ENCODE results near the gene FEM1B. TPM values are rescaled to one million over a fixed set of nuclear protein-coding genes. Genes with fewer than 3 reads are reported as not detected.

FEM1B gene
- total and polyA plus RNA-seq, 2 donors (not counting 3 experiments of a cell fraction or from before 2014, with no cell fraction given): 11.1 to 33.2 TPM

DNA sequence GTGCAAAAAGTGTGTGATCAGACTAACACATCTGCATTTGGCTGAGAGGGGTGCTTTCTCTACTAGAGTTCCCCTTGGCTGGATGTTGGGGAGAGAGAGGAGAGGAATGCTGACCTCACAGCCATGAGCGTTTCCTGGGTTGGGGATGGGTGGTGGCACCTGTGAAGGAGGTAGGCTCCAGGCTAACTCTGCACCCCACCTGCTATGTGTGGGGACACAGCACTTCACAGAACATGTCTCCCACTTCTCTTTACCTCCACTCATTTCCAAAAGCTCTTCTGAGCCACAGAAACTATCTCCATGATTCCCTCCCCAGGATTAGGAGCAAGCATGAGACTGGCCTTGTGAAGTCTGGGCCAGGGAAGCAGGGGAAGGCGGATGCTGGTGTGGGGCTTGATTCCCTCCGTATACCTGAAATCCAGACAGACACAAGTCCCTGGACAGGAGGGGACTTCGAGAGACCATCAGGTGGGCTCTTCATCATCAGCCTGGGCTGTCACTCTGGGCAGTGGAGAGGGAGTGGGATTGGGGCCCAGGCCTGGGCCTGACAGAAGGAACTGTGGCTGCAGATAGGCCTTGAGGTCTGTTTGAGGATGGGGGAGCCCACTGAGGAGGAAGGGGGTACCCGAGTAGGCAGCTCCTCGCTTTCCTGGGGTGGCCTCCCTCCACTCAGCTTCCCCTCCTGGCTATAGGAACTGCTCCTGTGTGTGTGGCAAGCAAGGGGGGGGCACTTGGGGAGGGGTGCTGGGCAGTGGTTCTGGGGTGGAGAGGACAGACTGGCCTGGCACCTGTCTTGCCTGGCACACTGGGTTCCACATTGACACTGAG lies 40.7 kb downstream of the FEM1B start:
- H2AFZ ChIP-seq (ENCODE audit: low read depth, low read length): no peak overlapping the region
- no peak for TF ChIP-seq GATA2 (IDR thresholded peaks at IDR 0.05; ENCODE audit: insufficient read depth, insufficient read length, low read depth, low read length)
- TF ChIP-seq, protein P1, sequence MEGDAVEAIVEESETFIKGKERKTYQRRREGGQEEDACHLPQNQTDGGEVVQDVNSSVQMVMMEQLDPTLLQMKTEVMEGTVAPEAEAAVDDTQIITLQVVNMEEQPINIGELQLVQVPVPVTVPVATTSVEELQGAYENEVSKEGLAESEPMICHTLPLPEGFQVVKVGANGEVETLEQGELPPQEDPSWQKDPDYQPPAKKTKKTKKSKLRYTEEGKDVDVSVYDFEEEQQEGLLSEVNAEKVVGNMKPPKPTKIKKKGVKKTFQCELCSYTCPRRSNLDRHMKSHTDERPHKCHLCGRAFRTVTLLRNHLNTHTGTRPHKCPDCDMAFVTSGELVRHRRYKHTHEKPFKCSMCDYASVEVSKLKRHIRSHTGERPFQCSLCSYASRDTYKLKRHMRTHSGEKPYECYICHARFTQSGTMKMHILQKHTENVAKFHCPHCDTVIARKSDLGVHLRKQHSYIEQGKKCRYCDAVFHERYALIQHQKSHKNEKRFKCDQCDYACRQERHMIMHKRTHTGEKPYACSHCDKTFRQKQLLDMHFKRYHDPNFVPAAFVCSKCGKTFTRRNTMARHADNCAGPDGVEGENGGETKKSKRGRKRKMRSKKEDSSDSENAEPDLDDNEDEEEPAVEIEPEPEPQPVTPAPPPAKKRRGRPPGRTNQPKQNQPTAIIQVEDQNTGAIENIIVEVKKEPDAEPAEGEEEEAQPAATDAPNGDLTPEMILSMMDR (IDR thresholded peaks at IDR 0.05; ENCODE audit: extremely low read depth in 1 of 2, insufficient read depth in 1 of 2, low read depth in 1 of 2, low read length in 2 of 2): no peak
- no peak for TF ChIP-seq FOS (IDR thresholded peaks at IDR 0.05; ENCODE audit: borderline replicate concordance, insufficient read depth, low read length)
- no peak for TF ChIP-seq POLR2A (IDR thresholded peaks at IDR 0.05; ENCODE audit: low read depth, low read length)
- TF ChIP-seq, protein P2, sequence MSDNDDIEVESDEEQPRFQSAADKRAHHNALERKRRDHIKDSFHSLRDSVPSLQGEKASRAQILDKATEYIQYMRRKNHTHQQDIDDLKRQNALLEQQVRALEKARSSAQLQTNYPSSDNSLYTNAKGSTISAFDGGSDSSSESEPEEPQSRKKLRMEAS (IDR thresholded peaks at IDR 0.05; ENCODE audit: insufficient read depth, insufficient read length): no peak
- TF ChIP-seq JUN (IDR thresholded peaks at IDR 0.05; ENCODE audit: borderline replicate concordance, insufficient read depth, insufficient read length, low read depth): no peak
- no peak for TF ChIP-seq EZH2 (IDR thresholded peaks at IDR 0.05; ENCODE audit: borderline replicate concordance, low read depth, low read length, severe bottlenecking)
- TF ChIP-seq MYC (IDR thresholded peaks at IDR 0.05; ENCODE audit: low read depth, low read length): no peak
- TF ChIP-seq POLR2AphosphoS5 (IDR thresholded peaks at IDR 0.05; ENCODE audit: insufficient read depth, low read depth, low read length): no peak
- H3K4me1 ChIP-seq (ENCODE audit: control insufficient read depth, extremely low read depth, insufficient read depth, low read length): peaks cover 6% of the 10 kb centered on the region
- CTCF ChIA-PET: interaction anchor here (0.8 kb wide), 1 partner anchor 12 kb away, joined by 3 read pairs; no protein-coding TSS in a partner anchor
- H3K27ac ChIP-seq (ENCODE audit: insufficient read depth, low read depth, low read length): no peak overlapping the region
- no peak overlapping the region for H3K9ac ChIP-seq (replicated peaks; ENCODE audit: extremely low read depth, insufficient read depth, low read length)
- BruUV-seq (replicated peaks): no TSS peak
- intact Hi-C loops (cut with micrococcal nuclease) (no loop called here), dilution Hi-C loops (cut with MboI; ENCODE audit: extremely low pct_ligation_motif_present, low sequenced_read_pairs) (no loop called here)
- DNase-seq (ENCODE audit: low read depth, low spot score): no peak
- no peak for FAIRE-seq
- H3K4me3 ChIP-seq (replicated peaks in 1 of 3; ENCODE audit: insufficient read depth in 1 of 3, low read depth in 1 of 3, low read length in 3 of 3): no peak overlapping the region
- H3K9me3 ChIP-seq (replicated peaks; ENCODE audit: control insufficient read depth, insufficient read depth, low read length): no peaks in the 10 kb centered on the region
- H3K79me2 ChIP-seq (ENCODE audit: control insufficient read depth, insufficient read depth, low read length): no peaks in the 10 kb centered on the region
- no peaks in the 10 kb centered on the region for H4K20me1 ChIP-seq (replicated peaks; ENCODE audit: control insufficient read depth, extremely low read depth, insufficient read depth, low read length)
- no peak overlapping the region for H3K4me2 ChIP-seq (ENCODE audit: insufficient read depth, low read length)
- H3K9me1 ChIP-seq (replicated peaks; ENCODE audit: control insufficient read depth, extremely low read depth, insufficient read depth, low read length): no peaks in the 10 kb centered on the region
- H3K36me3 ChIP-seq (ENCODE audit: control insufficient read depth in 2 of 2, extremely low read depth in 1 of 2, insufficient read depth in 2 of 2, low read length in 2 of 2): no peaks in the 10 kb centered on the region
- POLR2A ChIA-PET: no interaction called here
- no peaks in the 10 kb centered on the region for H3K27me3 ChIP-seq (ENCODE audit: control insufficient read depth in 2 of 2, insufficient read depth in 2 of 2, low read length in 2 of 2)
